Astrocyte (in vitro differentiated cells and primary cell): ENCODE measurements around the gene PMAIP1. TPM values are rescaled to one million over a fixed set of nuclear protein-coding genes. Genes with fewer than 3 reads are reported as not detected.

Experiments
- DNase-seq: peaks from one replicate; pipeline ENCODE4 v3.0.0-alpha.2; 2010; ENCODE audit warnings: low read depth
- FAIRE-seq: peaks from 2 replicates; lab custom pipeline; 2011; peaks lifted over from hg19 to GRCh38; lab: Jason Lieb, UNC
- H2AFZ ChIP-seq: 2 replicates; pipeline ENCODE4 v1.6.0; 2012; ENCODE audit warnings: low read depth, low read length, inconsistent platforms
- H3K27ac ChIP-seq: 2 replicates; pipeline ENCODE4 v1.5.1; 2011; ENCODE audit warnings: low read depth, low read length, inconsistent platforms
- H3K27me3 ChIP-seq: 2 replicates; pipeline ENCODE4 v1.6.0; 2011; ENCODE audit warnings: low read length, inconsistent platforms; ENCODE audit not compliant: insufficient read depth
- H3K36me3 ChIP-seq: 2 replicates; pipeline ENCODE4 v1.5.1; 2011; ENCODE audit warnings: low read length, inconsistent platforms; ENCODE audit not compliant: insufficient read depth
- H3K4me1 ChIP-seq: 2 replicates; pipeline ENCODE4 v1.5.1; 2011; ENCODE audit warnings: low read length, inconsistent platforms; ENCODE audit not compliant: insufficient read depth
- H3K4me2 ChIP-seq: 2 replicates; pipeline ENCODE4 v1.6.0; 2012; ENCODE audit warnings: low read length, inconsistent platforms
- H3K4me3 ChIP-seq: 2 replicates; pipeline ENCODE4 v1.5.1; 2011; ENCODE audit warnings: low read depth, mild to moderate bottlenecking, low read length, inconsistent platforms; ENCODE audit not compliant: insufficient read depth
- H3K79me2 ChIP-seq: 2 replicates; pipeline ENCODE4 v1.6.0; 2012; ENCODE audit warnings: mild to moderate bottlenecking, low read length, inconsistent platforms; ENCODE audit not compliant: insufficient read depth
- H3K9ac ChIP-seq: 2 replicates; pipeline ENCODE4 v1.6.0; 2012; ENCODE audit warnings: mild to moderate bottlenecking, low read length, inconsistent platforms
- H3K9me3 ChIP-seq: 2 replicates; pipeline ENCODE4 v1.5.1; 2012; ENCODE audit warnings: low read depth, mild to moderate bottlenecking, low read length, inconsistent platforms; ENCODE audit not compliant: insufficient read depth
- H4K20me1 ChIP-seq: 2 replicates; pipeline ENCODE4 v1.6.0; 2012; ENCODE audit warnings: low read length, inconsistent platforms; ENCODE audit not compliant: insufficient read depth
- H3K27ac Mint-ChIP-seq: one replicate; pipeline ENCODE4 v1.8.0; 2021; ENCODE audit warnings: mild to moderate bottlenecking, mixed read lengths; ENCODE audit not compliant: unreplicated experiment
- H3K27me3 Mint-ChIP-seq: one replicate; pipeline ENCODE4 v1.8.0; 2021; ENCODE audit warnings: low read depth, mixed read lengths; ENCODE audit not compliant: unreplicated experiment
- H3K36me3 Mint-ChIP-seq: one replicate; pipeline ENCODE4 v1.8.0; 2021; ENCODE audit warnings: low read depth, mixed read lengths; ENCODE audit not compliant: unreplicated experiment
- H3K4me1 Mint-ChIP-seq: one replicate; pipeline ENCODE4 v1.8.0; 2021; ENCODE audit warnings: low read depth, mixed read lengths; ENCODE audit not compliant: unreplicated experiment
- H3K4me3 Mint-ChIP-seq: one replicate; pipeline ENCODE4 v1.8.0; 2021; ENCODE audit warnings: mild to moderate bottlenecking, moderate library complexity, mixed read lengths; ENCODE audit not compliant: unreplicated experiment
- H3K9me3 Mint-ChIP-seq: one replicate; pipeline ENCODE4 v1.8.0; 2021; ENCODE audit warnings: mild to moderate bottlenecking, mixed read lengths; ENCODE audit not compliant: unreplicated experiment
- EZH2 ChIP-seq: IDR thresholded peaks from 2 replicates; pipeline ENCODE4 v1.6.1; 2012; ENCODE audit warnings: mild to moderate bottlenecking, low read length, inconsistent platforms; ENCODE audit not compliant: insufficient read depth
- total RNA-seq: library from RNA; stranded (reverse); gene quantifications from 2 replicates; pipeline ENCODE4 v1.2.1, GENCODE V29; 2021
- TF ChIP-seq, protein P1 (sequence below): IDR thresholded peaks from 2 replicates; pipeline ENCODE4 v1.5.1; 2011; ENCODE audit warnings: low read depth, mild to moderate bottlenecking, inconsistent platforms, low read length, moderate library complexity; ENCODE audit not compliant: insufficient read depth

PMAIP1 gene
- total RNA-seq, 1 donor from 2014 or later = 98.1 TPM

GRCh38 chr18:59951591-59951990 lies 51.8 kb downstream of the PMAIP1 start:
- no peaks in the 10 kb centered on the region for H3K36me3 Mint-ChIP-seq
- Histone ChIP-seq H3K36me3 (no peaks in the 10 kb centered on the region), H2AFZ (no peak overlapping the region), H3K4me1 (peaks cover 22% of the 10 kb centered on the region), H3K4me3 (no peak overlapping the region), H3K9ac (no peak overlapping the region), H3K9me3 (no peaks in the 10 kb centered on the region), H3K79me2 (no peaks in the 10 kb centered on the region), H4K20me1 (no peaks in the 10 kb centered on the region), H3K4me2 (no peak overlapping the region), H3K27ac (no peak overlapping the region), H3K27me3 (no peaks in the 10 kb centered on the region)
- H3K4me3 Mint-ChIP-seq = no peak overlapping the region
- H3K27me3 Mint-ChIP-seq = no peaks in the 10 kb centered on the region
- FAIRE-seq (no peak), DNase-seq (peak; percentile 49)
- H3K27ac Mint-ChIP-seq = no peak overlapping the region
- H3K4me1 Mint-ChIP-seq = peaks cover 12% of the 10 kb centered on the region
- TF ChIP-seq EZH2 = no peak
- H3K9me3 Mint-ChIP-seq = no peaks in the 10 kb centered on the region

DNA sequence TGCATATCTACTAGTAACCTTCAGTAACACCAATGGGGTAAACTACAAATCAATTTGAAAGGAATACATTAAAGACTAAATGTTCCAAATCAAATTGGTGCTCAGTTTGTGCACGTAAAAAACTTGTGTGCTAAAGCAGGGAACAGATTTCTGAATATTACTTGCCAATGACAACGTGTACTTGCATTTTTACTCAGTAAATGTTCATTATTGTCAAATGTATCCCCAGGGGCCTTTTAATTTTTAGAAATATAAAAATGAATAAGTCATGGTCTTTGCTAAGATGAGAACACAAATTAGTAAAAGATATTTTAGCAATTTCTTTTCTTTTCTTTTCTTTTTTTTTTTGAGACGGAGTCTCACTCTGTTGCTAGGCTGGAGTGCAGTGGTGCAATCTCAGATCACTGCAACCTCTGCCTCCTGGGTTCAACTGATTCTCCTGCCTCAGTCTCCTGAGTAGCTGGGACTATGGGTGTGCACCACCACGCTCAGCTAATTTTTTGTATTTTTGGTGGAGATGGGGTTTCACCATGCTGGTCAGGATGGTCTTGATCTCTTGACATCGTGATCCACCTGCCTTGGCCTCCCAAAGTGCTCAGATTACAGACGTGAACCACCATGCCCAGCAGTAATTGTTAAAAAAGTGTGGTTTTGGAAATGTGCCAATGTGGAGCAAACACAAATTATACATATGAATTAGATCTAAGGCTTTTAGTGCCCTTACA lies 52.6 kb downstream of the PMAIP1 start:
- H3K4me2 ChIP-seq = peak overlapping the region; percentile 2
- TF ChIP-seq, protein P1, sequence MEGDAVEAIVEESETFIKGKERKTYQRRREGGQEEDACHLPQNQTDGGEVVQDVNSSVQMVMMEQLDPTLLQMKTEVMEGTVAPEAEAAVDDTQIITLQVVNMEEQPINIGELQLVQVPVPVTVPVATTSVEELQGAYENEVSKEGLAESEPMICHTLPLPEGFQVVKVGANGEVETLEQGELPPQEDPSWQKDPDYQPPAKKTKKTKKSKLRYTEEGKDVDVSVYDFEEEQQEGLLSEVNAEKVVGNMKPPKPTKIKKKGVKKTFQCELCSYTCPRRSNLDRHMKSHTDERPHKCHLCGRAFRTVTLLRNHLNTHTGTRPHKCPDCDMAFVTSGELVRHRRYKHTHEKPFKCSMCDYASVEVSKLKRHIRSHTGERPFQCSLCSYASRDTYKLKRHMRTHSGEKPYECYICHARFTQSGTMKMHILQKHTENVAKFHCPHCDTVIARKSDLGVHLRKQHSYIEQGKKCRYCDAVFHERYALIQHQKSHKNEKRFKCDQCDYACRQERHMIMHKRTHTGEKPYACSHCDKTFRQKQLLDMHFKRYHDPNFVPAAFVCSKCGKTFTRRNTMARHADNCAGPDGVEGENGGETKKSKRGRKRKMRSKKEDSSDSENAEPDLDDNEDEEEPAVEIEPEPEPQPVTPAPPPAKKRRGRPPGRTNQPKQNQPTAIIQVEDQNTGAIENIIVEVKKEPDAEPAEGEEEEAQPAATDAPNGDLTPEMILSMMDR = no peak
- no peak for TF ChIP-seq EZH2
- no peak overlapping the region for H2AFZ ChIP-seq

More for the DNA sequence above, 52.6 kb downstream of the PMAIP1 start:
- Histone ChIP-seq H3K79me2 (no peaks in the 10 kb centered on the region), H4K20me1 (no peaks in the 10 kb centered on the region), H3K9me3 (no peaks in the 10 kb centered on the region), H3K36me3 (no peaks in the 10 kb centered on the region), H3K27ac (peak overlapping the region; percentile 9), H3K27me3 (no peaks in the 10 kb centered on the region), H3K4me1 (peaks cover 22% of the 10 kb centered on the region), H3K9ac (no peak overlapping the region), H3K4me3 (no peak overlapping the region)
- no peaks in the 10 kb centered on the region for H3K9me3 Mint-ChIP-seq
- peak; percentile 9 for FAIRE-seq
- no peaks in the 10 kb centered on the region for H3K36me3 Mint-ChIP-seq
- no peak overlapping the region for H3K4me3 Mint-ChIP-seq
- no peak for DNase-seq
- H3K4me1 Mint-ChIP-seq = peaks cover 12% of the 10 kb centered on the region
- H3K27ac Mint-ChIP-seq = no peak overlapping the region
- no peaks in the 10 kb centered on the region for H3K27me3 Mint-ChIP-seq

Other genes starting within 250 kb of the PMAIP1 start
- gene CCBE1, start 202.6 kb upstream of the PMAIP1 start, total RNA-seq = 2.7 and 4.1 TPM in 2 replicates